GM04503 (cell line): ENCODE measurements around the gene ZNF583.

Source experiments
- DNase-seq: peaks from one replicate; pipeline ENCODE4 v3.0.0-alpha.2; 2012; ENCODE audit warnings: low read depth

ZNF583 gene

GRCh38 chr19:56474308-56474707 lies 70.2 kb downstream of the ZNF583 start:
- no peak for DNase-seq

GRCh38 chr19:56476093-56476492 lies 72.0 kb downstream of the ZNF583 start:
- no peak for DNase-seq
